ENCODE results near the gene ACCS.
A peak's percentile ranks its signal among the peaks of the same experiment; 100 is the strongest.

The ACCS gene

GRCh38 chr11:44031549-44031948, 34.5 kb upstream of the ACCS start:
- DNase-seq (ENCODE audit: extremely low read depth, low read depth), result no peak
- no peak for TF ChIP-seq CTCF (IDR thresholded peaks at IDR 0.05; ENCODE audit: low read depth, low read length, missing control alignments)
- H3K4me3 ChIP-seq (replicated peaks; ENCODE audit: low read depth, low read length), result no peak overlapping the region

GRCh38 chr11:44032299-44033085, 33.6 kb upstream of the ACCS start:
- H3K4me3 ChIP-seq (replicated peaks; ENCODE audit: low read depth, low read length), result no peak overlapping the region
- DNase-seq (ENCODE audit: extremely low read depth, low read depth), result no peak
- TF ChIP-seq CTCF (IDR thresholded peaks at IDR 0.05; ENCODE audit: low read depth, low read length, missing control alignments), result no peak

- no peak overlapping the region for H3K4me3 ChIP-seq (replicated peaks; ENCODE audit: low read depth, low read length)
- no peak for DNase-seq (ENCODE audit: extremely low read depth, low read depth)
- TF ChIP-seq CTCF (IDR thresholded peaks at IDR 0.05; ENCODE audit: low read depth, low read length, missing control alignments), result no peak
Observed at GRCh38 chr11:44033411-44033850, 32.6 kb upstream of the ACCS start.

- H3K4me3 ChIP-seq (replicated peaks; ENCODE audit: low read depth, low read length), result no peak overlapping the region
- no peak for TF ChIP-seq CTCF (IDR thresholded peaks at IDR 0.05; ENCODE audit: low read depth, low read length, missing control alignments)
- no peak for DNase-seq (ENCODE audit: extremely low read depth, low read depth)
Observed at GRCh38 chr11:44033856-44034255, 32.2 kb upstream of the ACCS start.

GRCh38 chr11:44034639-44035038, 31.4 kb upstream of the ACCS start:
- DNase-seq (ENCODE audit: extremely low read depth, low read depth), result no peak
- no peak overlapping the region for H3K4me3 ChIP-seq (replicated peaks; ENCODE audit: low read depth, low read length)
- TF ChIP-seq CTCF (IDR thresholded peaks at IDR 0.05; ENCODE audit: low read depth, low read length, missing control alignments), result no peak

GRCh38 chr11:44036811-44037657, 29.0 kb upstream of the ACCS start:
- peak; percentile 75 for TF ChIP-seq CTCF (IDR thresholded peaks at IDR 0.05; ENCODE audit: low read depth, low read length, missing control alignments)
- no peak overlapping the region for H3K4me3 ChIP-seq (replicated peaks; ENCODE audit: low read depth, low read length)
- DNase-seq (ENCODE audit: extremely low read depth, low read depth), result peak; percentile 56
